ENCODE results near the gene MIAT. TPM values are rescaled to one million over a fixed set of nuclear protein-coding genes. Genes with fewer than 3 reads are reported as not detected.

The MIAT gene
- total RNA-seq, 1 donor, result 0.72 TPM

DNA sequence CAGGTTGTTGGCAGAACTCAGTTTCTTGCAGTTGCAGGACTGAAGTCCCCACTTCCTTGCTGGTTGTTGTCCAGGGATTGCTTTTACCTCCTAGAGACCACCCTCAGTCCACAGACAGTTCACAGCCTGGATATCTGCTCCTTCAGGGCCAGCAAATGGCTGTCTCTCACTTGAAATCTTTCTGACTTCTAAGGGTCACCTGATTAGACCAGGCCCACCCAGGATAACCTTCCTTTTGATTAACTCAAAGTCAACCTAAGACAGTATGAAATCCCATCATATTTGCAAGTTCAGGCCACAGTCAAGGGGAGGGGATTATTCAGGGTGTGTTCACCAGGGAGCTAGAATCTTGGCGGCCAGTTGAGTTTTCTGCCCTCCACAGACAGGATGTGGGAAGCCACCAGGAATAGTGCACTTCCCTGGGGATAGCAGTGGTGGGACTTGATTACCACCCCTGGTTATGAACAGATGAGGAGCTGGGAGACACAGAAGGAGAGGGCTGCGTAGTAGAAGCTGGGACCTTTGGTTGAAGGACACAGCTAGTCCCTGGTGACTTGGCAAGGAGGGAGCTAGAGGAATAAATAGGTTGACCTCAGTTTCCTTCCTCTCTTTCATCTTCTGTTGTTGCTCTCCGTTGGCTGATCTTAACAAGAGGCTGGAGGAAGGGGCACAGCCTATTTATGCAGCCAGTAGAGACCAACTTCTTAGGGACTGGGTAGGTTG is 33.4 kb downstream of the MIAT start:
- TF ChIP-seq, protein P1, sequence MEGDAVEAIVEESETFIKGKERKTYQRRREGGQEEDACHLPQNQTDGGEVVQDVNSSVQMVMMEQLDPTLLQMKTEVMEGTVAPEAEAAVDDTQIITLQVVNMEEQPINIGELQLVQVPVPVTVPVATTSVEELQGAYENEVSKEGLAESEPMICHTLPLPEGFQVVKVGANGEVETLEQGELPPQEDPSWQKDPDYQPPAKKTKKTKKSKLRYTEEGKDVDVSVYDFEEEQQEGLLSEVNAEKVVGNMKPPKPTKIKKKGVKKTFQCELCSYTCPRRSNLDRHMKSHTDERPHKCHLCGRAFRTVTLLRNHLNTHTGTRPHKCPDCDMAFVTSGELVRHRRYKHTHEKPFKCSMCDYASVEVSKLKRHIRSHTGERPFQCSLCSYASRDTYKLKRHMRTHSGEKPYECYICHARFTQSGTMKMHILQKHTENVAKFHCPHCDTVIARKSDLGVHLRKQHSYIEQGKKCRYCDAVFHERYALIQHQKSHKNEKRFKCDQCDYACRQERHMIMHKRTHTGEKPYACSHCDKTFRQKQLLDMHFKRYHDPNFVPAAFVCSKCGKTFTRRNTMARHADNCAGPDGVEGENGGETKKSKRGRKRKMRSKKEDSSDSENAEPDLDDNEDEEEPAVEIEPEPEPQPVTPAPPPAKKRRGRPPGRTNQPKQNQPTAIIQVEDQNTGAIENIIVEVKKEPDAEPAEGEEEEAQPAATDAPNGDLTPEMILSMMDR (IDR thresholded peaks at IDR 0.05; ENCODE audit: insufficient read depth, low read length), result no peak
- no peak overlapping the region for H3K4me3 ChIP-seq (ENCODE audit: low read depth, low read length)
- DNase-seq (ENCODE audit: low read depth), result no peak

DNA sequence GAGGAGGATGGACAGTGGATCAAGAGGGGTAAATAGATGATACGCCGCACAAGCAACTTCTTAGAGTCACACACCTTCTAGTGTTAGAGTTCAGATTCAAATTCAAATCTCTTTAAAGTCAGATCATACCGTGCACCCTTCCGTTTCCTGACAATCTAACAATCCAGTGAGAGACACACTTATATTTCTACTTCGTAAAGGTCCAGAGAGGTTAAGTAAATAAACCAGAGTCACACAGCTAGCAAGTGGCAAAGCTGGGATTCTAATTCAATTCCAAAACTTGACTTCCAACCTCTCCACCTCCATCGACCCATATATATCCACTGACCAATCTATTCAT is 34.0 kb downstream of the MIAT start:
- no peak for DNase-seq (ENCODE audit: low read depth)
- TF ChIP-seq, protein P1 (IDR thresholded peaks at IDR 0.05; ENCODE audit: insufficient read depth, low read length), result no peak
- H3K4me3 ChIP-seq (ENCODE audit: low read depth, low read length), result no peak overlapping the region

DNA sequence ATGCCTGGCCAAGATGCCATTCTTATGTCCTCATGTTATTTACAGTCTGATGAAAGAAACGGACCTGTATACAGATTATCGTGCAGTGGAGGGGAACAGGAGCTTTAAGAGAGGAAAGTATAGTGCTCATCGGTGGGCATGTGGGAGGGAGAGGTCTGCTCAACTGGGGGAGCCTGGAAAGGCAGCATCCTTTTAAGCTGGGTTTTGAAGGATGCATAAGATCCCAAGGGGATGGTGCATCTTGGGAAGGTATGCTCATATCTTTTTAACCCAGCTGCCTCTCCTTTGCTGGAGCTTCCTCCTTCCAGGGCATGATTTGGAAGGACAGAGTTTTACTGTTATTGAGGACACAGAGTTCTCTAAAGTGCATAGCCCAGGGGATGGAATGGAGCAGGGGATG is 34.8 kb downstream of the MIAT start:
- TF ChIP-seq, protein P1 (IDR thresholded peaks at IDR 0.05; ENCODE audit: insufficient read depth, low read length), result no peak

DNA sequence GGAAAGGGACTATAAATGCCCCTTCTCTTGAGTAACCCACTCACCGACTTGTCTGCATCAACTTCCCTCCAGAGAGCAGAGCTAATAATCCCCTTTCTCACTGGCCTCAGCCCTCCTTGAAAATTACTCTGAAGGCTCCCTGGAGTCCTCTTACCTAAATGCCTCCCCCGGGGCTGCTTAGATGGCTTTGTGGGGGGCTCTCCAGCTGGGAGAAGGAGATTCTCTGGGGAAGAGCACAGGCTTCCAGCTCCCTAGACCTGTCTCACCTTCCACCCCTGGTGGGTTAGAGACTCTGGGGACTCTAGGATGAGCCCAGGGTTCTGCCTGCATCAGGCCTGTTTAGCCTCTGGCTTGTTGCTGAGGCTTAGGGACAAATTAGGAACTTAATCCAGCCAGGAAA is 39.8 kb downstream of the MIAT start:
- H3K4me3 ChIP-seq (ENCODE audit: low read depth, low read length), result no peak overlapping the region
- DNase-seq (ENCODE audit: low read depth), result no peak
- TF ChIP-seq, protein P1 (IDR thresholded peaks at IDR 0.05; ENCODE audit: insufficient read depth, low read length), result no peak

More for the DNA sequence above, 34.8 kb downstream of the MIAT start:
- DNase-seq (ENCODE audit: low read depth), result no peak
- no peak overlapping the region for H3K4me3 ChIP-seq (ENCODE audit: low read depth, low read length)

DNA sequence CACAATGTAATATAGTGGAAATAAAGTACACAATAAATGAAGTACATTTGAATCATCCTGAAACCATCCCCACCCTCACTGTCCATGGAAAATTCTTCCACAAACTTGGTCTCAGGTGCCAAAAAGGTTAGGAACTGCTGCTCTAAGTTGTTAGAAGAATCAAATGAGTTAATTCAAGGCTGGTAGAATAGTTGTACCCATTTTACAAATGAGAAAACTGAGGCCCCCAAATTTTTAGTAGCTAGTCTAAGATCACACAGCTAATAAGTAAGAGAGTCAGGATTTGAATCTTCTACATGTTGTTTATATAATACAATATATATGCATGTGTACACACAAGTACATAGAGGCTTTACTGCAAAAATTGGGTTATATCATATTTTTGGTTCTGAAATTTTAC is 43.1 kb downstream of the MIAT start:
- TF ChIP-seq, protein P1 (IDR thresholded peaks at IDR 0.05; ENCODE audit: insufficient read depth, low read length), result no peak
- H3K4me3 ChIP-seq (ENCODE audit: low read depth, low read length), result no peak overlapping the region
- DNase-seq (ENCODE audit: low read depth), result no peak

DNA sequence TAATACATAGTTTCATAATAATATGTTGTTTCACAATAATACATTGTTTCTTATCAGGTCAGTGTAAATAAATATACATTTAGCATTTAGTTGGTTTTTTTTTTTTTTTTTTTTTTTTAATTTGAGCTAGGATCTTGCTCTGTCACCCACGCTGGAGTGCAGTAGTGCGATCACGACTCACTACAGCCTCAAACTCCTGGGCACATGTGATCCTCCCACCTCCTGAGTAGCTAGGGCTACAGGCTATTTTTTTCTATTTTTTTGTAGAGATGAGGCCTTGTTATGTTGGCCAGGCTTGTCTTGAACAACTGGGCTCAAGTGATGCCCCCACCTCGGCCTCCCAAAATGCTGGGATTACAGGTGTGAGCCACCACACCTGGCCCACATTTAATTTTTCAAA is 43.5 kb downstream of the MIAT start:
- TF ChIP-seq, protein P1 (IDR thresholded peaks at IDR 0.05; ENCODE audit: insufficient read depth, low read length), result no peak

DNA sequence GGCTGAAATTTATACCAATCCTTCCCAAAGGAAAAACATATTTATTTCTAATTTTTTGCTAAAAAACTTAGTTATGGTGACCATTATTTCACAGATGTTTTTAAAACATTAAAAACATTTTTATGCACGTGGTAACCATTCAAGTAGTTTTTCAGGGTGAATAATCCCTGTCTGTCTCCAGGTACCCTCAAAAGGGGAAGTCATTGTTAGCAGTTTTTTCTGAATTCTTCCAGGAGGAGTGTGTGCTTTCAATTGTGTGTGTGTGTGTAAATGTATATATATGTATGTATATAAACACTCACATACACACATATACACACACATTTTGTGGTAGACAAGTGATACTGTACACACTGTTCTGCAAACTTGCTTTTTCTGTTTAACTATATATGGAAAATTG is 43.9 kb downstream of the MIAT start:
- DNase-seq (ENCODE audit: low read depth), result no peak
- H3K4me3 ChIP-seq (ENCODE audit: low read depth, low read length), result no peak overlapping the region
- TF ChIP-seq, protein P1 (IDR thresholded peaks at IDR 0.05; ENCODE audit: insufficient read depth, low read length), result no peak

More for the DNA sequence above, 43.5 kb downstream of the MIAT start:
- DNase-seq (ENCODE audit: low read depth), result no peak
- no peak overlapping the region for H3K4me3 ChIP-seq (ENCODE audit: low read depth, low read length)
